Activated CD4-positive, alpha-beta T cell treated with anti-CD3 and anti-CD28 coated beads, Interleukin-2, amount 50 U/mL, for 4 hours (primary cell): ENCODE results near the gene RAB19.

Experiments used
- DNase-seq, 2 experiments: peaks; one replicate each; pipeline ENCODE4 v3.0.0-alpha.2; 2020

Gene RAB19

DNA sequence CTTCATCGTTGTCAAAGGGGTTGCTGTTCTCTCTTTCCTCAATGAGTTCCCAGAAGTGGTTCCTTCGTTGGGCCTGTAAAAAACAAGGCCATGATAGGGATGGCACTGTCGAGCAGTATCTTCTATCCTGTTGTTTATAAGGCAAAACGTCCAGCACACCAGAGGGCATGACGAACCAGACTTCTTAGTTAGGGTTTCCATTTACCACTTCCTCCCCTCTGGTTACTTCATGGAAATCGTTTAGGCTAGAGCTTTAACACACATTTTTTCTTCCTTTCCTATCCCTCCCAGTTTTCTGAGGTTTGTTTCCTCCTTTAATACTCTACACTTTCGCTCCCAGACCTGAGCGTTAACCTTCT, 50.8 kb downstream of the RAB19 start:
- DNase-seq = no peak

DNA sequence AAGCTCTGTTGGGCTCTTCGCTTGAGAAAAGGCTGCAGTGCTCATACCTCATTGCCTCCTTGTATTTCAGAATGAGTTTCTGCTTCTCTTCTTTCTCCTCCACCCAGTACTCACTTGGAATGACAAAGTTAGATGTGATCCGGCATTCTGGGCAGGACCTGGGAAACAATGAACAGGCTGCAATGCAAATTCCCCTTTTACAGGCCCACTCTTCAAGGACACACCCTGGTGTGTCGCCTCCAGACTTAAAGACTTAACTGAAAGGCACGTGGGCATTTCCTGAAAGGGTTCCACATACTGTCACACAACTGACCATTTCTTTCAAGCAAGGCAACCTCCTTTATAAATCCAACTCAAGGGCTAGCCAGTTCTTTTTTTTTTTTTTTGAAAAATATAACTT, 51.9 kb downstream of the RAB19 start:
- no peak for DNase-seq

DNA sequence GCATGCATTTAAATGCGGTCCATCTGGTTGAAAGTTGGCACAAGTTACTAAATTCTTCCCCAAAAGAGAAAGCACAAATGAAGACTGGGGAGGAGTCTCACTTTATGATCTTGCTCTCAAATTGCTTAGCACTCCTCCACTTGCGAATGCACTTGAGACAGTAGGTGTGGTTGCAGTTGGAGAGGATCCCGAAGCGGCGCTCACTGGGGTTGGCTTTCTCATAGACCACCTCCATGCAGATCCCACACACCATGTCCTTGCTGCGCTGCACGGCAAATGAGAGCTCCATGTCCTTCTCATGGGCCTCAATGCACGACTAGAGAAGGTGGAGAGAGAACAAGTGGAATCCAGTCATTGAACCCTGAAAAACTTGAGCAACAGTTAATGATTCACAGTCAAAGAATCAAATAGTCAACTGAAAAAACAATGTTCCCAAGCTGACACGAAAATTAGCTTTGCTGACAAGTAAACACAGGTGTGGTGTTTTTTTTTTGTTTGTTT, 52.7 kb downstream of the RAB19 start:
- DNase-seq = no peak

DNA sequence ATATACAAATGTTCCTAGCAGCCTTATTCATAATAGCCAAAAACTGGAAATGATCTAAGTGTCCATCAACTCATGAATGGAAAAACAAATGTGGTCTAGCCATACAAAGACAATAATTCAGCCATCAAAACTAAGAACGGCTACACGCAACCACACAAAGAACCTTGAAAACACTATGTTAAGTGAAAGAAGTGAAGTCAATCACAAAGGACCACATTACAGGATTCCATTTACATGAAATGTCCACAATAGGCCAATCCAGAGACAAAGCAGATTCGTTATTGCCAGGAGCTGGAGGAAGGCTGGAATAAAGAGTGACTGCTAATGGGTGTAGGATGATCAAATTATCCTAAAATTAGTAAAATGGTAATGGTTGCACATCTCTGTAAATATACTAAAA, 54.3 kb downstream of the RAB19 start:
- DNase-seq = no peak

DNA sequence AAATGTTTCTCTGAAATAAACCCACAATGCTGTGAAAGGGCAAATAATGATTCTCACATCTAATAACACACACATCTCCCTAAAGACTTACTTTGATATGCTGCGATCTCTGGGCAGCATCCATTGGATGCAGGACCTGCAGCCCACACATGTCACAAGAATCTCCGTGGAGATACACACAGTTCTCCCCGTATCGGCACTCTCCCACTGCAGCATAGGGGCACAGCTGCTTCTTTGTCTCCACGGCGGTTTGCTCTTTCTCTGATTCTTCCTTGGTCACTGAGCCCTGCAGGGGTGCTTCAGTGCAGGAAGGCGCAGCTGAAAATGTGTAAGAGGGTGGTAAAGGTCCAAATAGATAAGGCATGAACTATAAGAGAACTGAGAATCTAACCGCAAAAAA, 55.1 kb downstream of the RAB19 start:
- no peak for DNase-seq

DNA sequence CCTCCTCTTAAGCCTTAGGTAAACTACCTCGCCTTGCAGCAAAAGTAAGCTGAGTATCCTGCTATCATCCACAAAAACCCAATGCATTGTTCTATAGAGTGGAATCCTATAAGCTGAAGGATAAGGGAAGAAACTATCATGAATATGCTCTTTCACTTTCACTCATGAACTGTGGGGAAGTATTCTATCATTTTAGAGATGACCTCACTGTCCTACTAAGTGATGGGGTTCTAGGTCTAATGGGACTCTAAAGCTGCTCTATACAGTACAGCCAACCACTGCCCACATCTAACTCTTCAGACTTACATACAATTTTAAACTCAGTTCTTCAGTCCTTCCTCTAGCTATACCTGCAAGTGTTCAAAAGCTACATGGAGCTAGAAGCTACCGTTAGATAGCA, 59.3 kb downstream of the RAB19 start:
- no peak for DNase-seq

DNA sequence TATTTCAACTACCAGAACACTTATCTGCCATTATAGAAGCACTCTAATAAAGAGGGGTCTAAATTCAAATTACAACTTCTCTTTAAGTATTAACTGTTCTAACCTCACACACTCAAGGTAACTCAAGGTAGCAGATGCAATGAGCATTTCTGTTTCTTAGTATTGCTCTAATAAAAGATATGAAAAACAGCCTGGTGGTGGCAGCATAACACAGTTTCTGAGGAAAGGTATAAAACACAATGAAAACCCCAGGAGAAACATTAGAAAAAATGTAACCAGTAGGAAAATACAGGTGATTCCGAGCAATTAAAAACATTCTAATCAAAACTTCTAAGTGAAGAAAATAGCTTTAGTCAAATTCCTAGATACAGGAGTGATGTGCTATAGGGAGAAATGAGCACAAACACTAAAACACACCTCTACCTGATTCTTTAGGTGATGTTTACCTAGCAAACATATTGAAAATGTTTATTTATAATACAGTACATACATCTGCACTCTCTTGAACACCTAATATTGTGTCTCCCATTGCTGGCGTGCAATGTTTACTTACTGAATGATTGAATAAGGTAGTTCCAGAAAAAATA, 72.0 kb downstream of the RAB19 start:
- DNase-seq = peak; percentile 41 to 42

DNA sequence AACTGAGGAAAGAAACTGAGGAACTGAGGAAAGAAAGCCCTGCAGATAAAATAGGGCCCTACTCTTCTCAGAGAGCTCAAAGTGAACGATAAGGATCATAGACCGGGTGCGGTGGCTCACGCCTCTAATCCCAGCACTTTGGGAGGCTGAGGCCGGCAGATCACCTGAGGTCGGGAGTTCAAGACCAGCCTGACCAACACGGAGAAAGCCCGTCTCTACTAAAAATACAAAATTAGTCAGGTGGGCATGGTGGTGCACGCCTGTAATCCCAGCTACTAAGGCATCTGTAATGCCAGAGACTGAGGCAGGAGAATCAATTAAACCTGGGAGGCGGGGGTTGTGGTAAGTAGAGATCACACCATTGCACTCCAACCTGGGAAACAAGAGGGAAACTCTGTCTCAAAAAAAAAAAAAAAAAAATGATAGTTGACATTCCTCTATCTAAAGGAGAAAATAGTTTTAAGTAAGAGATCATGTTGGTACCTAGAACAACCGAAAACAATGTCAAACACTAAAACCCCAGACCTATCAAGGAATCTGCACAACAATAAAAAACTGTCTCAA, 72.9 kb downstream of the RAB19 start:
- DNase-seq = no peak
